CD4-positive, alpha-beta T cell (primary cell): ENCODE measurements around the gene CDK5RAP2. TPM values are rescaled to one million over a fixed set of nuclear protein-coding genes. Genes with fewer than 3 reads are reported as not detected.
"Not testable (repeated sequence)": the region's sequence is repeated elsewhere in the genome, so short reads cannot be mapped to it uniquely, and the experiment has no call there.

ENCODE experiments used
- ATAC-seq: fragments of 200-7000 bp; cut with Tn5 transposase; one replicate; pipeline ENCODE4 v1.10.0; 2022; ENCODE audit warnings: mild to moderate bottlenecking; ENCODE audit not compliant: poor library complexity
- CTCF ChIA-PET: fragments of 350-600 bp; sonication (Branson Sonifier 250); formaldehyde crosslinking; loops from one replicate; lab custom pipeline; 2021; ENCODE audit warnings: antibody characterized with exemption, inconsistent platforms; lab: Charles Lee
- POLR2A ChIA-PET: fragments of 350-600 bp; sonication (Branson Sonifier 250); formaldehyde crosslinking; loops from one replicate; lab custom pipeline; 2021; ENCODE audit warnings: antibody characterized with exemption, inconsistent platforms; lab: Charles Lee
- DNase-seq, 14 experiments: peaks; one replicate each; pipeline ENCODE4 v3.0.0-alpha.2; 2013 to 2020; ENCODE audit warnings: mixed read lengths in 2 of 14
- H3K27ac ChIP-seq, 2 donors: one replicate each; pipeline versions ENCODE4 v1.5.1 to v1.7.0; 2013; ENCODE audit warnings: low read length in 2 of 2, low read depth in 1 of 2, mild to moderate bottlenecking in 1 of 2
- H3K27me3 ChIP-seq, 2 experiments: 1 replicate in 1 of 2; 2 replicates in 1 of 2; pipeline versions ENCODE4 v1.6.1 to v1.7.0; 2013; ENCODE audit warnings: low read length in 2 of 2, control low read depth in 1 of 2, mild to moderate bottlenecking in 1 of 2, moderate library complexity in 1 of 2; ENCODE audit not compliant: insufficient read depth in 2 of 2, control insufficient read depth in 1 of 2
- H3K36me3 ChIP-seq: one replicate; pipeline ENCODE4 v1.6.1; 2013; ENCODE audit warnings: low read length, control low read depth; ENCODE audit not compliant: insufficient read depth
- H3K4me1 ChIP-seq: one replicate; pipeline ENCODE4 v1.6.1; 2013; ENCODE audit warnings: low read length, control low read depth; ENCODE audit not compliant: insufficient read depth
- H3K4me3 ChIP-seq: one replicate; pipeline ENCODE4 v1.5.1; 2013; ENCODE audit warnings: mild to moderate bottlenecking, low read length, moderate library complexity
- H3K9me3 ChIP-seq, 2 experiments: 1 replicate in 1 of 2; 2 replicates in 1 of 2; pipeline versions ENCODE4 v1.6.1 to v1.7.0; 2013; ENCODE audit warnings: low read length in 2 of 2, mild to moderate bottlenecking in 2 of 2, control low read depth in 1 of 2, moderate library complexity in 1 of 2; ENCODE audit not compliant: control insufficient read depth in 1 of 2, insufficient read depth in 1 of 2
- H3K27ac Mint-ChIP-seq: one replicate; pipeline ENCODE4 v1.8.0; 2020; ENCODE audit warnings: mixed read lengths
- H3K27me3 Mint-ChIP-seq: one replicate; pipeline ENCODE4 v1.8.0; 2021; ENCODE audit warnings: mixed read lengths
- H3K36me3 Mint-ChIP-seq: one replicate; pipeline ENCODE4 v1.8.0; 2021; ENCODE audit warnings: low read depth, mixed read lengths
- H3K4me1 Mint-ChIP-seq: one replicate; pipeline ENCODE4 v1.8.0; 2021; ENCODE audit warnings: low read depth, mixed read lengths
- H3K4me3 Mint-ChIP-seq: one replicate; pipeline ENCODE4 v1.8.0; 2020; ENCODE audit warnings: mild to moderate bottlenecking, mixed read lengths
- H3K9me3 Mint-ChIP-seq: one replicate; pipeline ENCODE4 v1.8.0; 2020; ENCODE audit warnings: mixed read lengths
- CTCF ChIP-seq: fragments of 200-600 bp; IDR thresholded peaks from one replicate; pipeline ENCODE4 v1.8.0; 2022; ENCODE audit warnings: antibody characterized with exemption, mild to moderate bottlenecking
- intact Hi-C, 2 experiments: fragments of 100-400 bp; cut with DNase I in 1 of 2; cut with micrococcal nuclease in 1 of 2; formaldehyde crosslinking; loops; one replicate each; pipeline versions ENCODE4 v1.15.1 to v1.9.0; 2023 to 2025; cut with DNase I, micrococcal nuclease
- polyA plus RNA-seq, 2 donors: library from polyadenylated mRNA; unstranded; fragments of 120-200 nt; gene quantifications; one replicate each; pipeline ENCODE4 v1.2.1, GENCODE V29; 2013
- total RNA-seq, 174 experiments: library from RNA in 2 of 174; stranded (reverse) in 2 of 174; gene quantifications; one replicate each; pipeline ENCODE4 v1.2.3 and lab custom pipeline; 2021 to 2026

Gene CDK5RAP2
- total RNA-seq (10 to 100 TPM; 55.0 to 56.0 TPM), total RNA-seq (lab: John Stamatoyannopoulos, UW) (42.1 to 180 (median 109) reads per million in 172 experiments)
- 32.4 TPM for polyA plus RNA-seq (2013, experiment 1 of 2)
- polyA plus RNA-seq (2013, experiment 2 of 2): 43.5 TPM

- ATAC-seq (peak; percentile 98), DNase-seq (peak; percentile 84 to 98 (median 90))
- peaks cover 47% of the 10 kb centered on the region for H3K4me1 Mint-ChIP-seq
- Histone ChIP-seq H3K9me3 (no peaks in the 10 kb centered on the region), H3K4me1 (peaks cover 29% of the 10 kb centered on the region), H3K36me3 (no peaks in the 10 kb centered on the region), H3K27me3 (no peaks in the 10 kb centered on the region), H3K4me3 (peak within 1 kb of the TSS; percentile 84), H3K27ac (peak within 1 kb of the TSS; percentile 26 to 55)
- CTCF ChIA-PET: no interaction called here
- intact Hi-C loops: loop anchor here in 1 of 2 experiments (2.0 to 10.0 kb wide), 4 partner anchors 622 to 1685 kb away; partner anchors contain the start of genes MRRF, RAB14, RBM18 and STOM
- H3K9me3 Mint-ChIP-seq: peaks cover 2% of the 10 kb centered on the region
- POLR2A ChIA-PET: no interaction called here
- H3K27ac Mint-ChIP-seq: peak within 1 kb of the TSS; percentile 92
- no peak for TF ChIP-seq CTCF
- H3K4me3 Mint-ChIP-seq: peak within 1 kb of the TSS; percentile 99
- H3K36me3 Mint-ChIP-seq: peaks cover 31% of the 10 kb centered on the region
- no peaks in the 10 kb centered on the region for H3K27me3 Mint-ChIP-seq
These were observed at the start of gene CDK5RAP2 for GRCh38 chr9:120580051-120580896. Gene CDK5RAP2 (minus strand): TSS chr9:120580167. CDS start chr9:120579978, 189 bp downstream.

GRCh38 chr9:120628925-120629497, 49.0 kb upstream of the CDK5RAP2 start:
- H3K36me3 ChIP-seq, ATAC-seq, H3K27ac ChIP-seq, H3K4me3 ChIP-seq, H3K27ac Mint-ChIP-seq, H3K27me3 ChIP-seq, H3K9me3 Mint-ChIP-seq, POLR2A ChIA-PET, H3K27me3 Mint-ChIP-seq, H3K36me3 Mint-ChIP-seq, intact Hi-C loops, H3K4me1 Mint-ChIP-seq, H3K4me3 Mint-ChIP-seq, H3K4me1 ChIP-seq, DNase-seq, H3K9me3 ChIP-seq: not testable (repeated sequence)
- CTCF ChIA-PET: interaction anchor here (1.4 kb wide), 1 partner anchor 9 kb away, joined by 9 read pairs; no protein-coding TSS in a partner anchor

GRCh38 chr9:120628207-120628924, 48.4 kb upstream of the CDK5RAP2 start:
- H3K9me3 Mint-ChIP-seq: no peaks in the 10 kb centered on the region
- DNase-seq (no peak), ATAC-seq (no peak)
- POLR2A ChIA-PET: no interaction called here
- H3K9me3 ChIP-seq: no peaks in the 10 kb centered on the region
- no peaks in the 10 kb centered on the region for H3K27me3 ChIP-seq
- no peaks in the 10 kb centered on the region for H3K36me3 Mint-ChIP-seq
- H3K4me3 ChIP-seq: no peak overlapping the region
- H3K4me3 Mint-ChIP-seq: no peak overlapping the region
- no peak overlapping the region for H3K27ac ChIP-seq
- H3K27me3 Mint-ChIP-seq: no peaks in the 10 kb centered on the region
- intact Hi-C loops: no loop called here
- no peaks in the 10 kb centered on the region for H3K4me1 ChIP-seq
- H3K27ac Mint-ChIP-seq: no peak overlapping the region
- CTCF ChIA-PET: interaction anchor here (1.4 kb wide), 1 partner anchor 8 kb away, joined by 9 read pairs; no protein-coding TSS in a partner anchor
- no peaks in the 10 kb centered on the region for H3K4me1 Mint-ChIP-seq
- no peak for TF ChIP-seq CTCF
- H3K36me3 ChIP-seq: no peaks in the 10 kb centered on the region
